ENCODE results near the gene RAB3C. TPM values are rescaled to one million over a fixed set of nuclear protein-coding genes. Genes with fewer than 3 reads are reported as not detected.

The RAB3C gene
- total and polyA plus RNA-seq, 2 donors (not counting 1 experiment from before 2014, with no cell fraction given): not detected

- no peaks in the 10 kb centered on the region for H3K9me3 ChIP-seq (ENCODE audit: control insufficient read depth, insufficient read depth, low read depth, low read length)
- no peak overlapping the region for H3K9ac ChIP-seq (ENCODE audit: insufficient read depth, low read length)
- no peak overlapping the region for H2AFZ ChIP-seq (ENCODE audit: low read length)
- no peaks in the 10 kb centered on the region for H3K36me3 ChIP-seq (ENCODE audit: control insufficient read depth, insufficient read depth, low read length)
- H3K79me2 ChIP-seq (ENCODE audit: control insufficient read depth, insufficient read depth, low read length): no peaks in the 10 kb centered on the region
- H4K20me1 ChIP-seq (ENCODE audit: control insufficient read depth, extremely low read depth, insufficient read depth, low read length): no peaks in the 10 kb centered on the region
- no peak overlapping the region for H3K4me3 ChIP-seq (replicated peaks in 1 of 4; ENCODE audit: control extremely low read depth in 1 of 4, insufficient read depth in 1 of 4, low read depth in 3 of 4, low read length in 4 of 4)
- no peak overlapping the region for H3K27ac ChIP-seq (ENCODE audit: insufficient read depth, low read length)
- TF ChIP-seq EZH2 (IDR thresholded peaks at IDR 0.05; ENCODE audit: low read length, missing control alignments): no peak
- no peak for TF ChIP-seq CTCF (conservative IDR thresholded peaks at IDR 0.05 in 1 of 2, IDR thresholded peaks at IDR 0.05 in 1 of 2; ENCODE audit: low read depth in 1 of 2, low read length in 2 of 2)
- H3K4me1 ChIP-seq (ENCODE audit: control insufficient read depth, extremely low read depth, insufficient read depth, low read length): peaks cover 3% of the 10 kb centered on the region
- H3K4me2 ChIP-seq (ENCODE audit: extremely low read depth, insufficient read depth, low read length): no peak overlapping the region
- no peaks in the 10 kb centered on the region for H3K27me3 ChIP-seq (ENCODE audit: control insufficient read depth, insufficient read depth, low read length)
- no peak for DNase-seq (ENCODE audit: low read depth in 2 of 2)
Observed at GRCh38 chr5:58890701-58891085, 307.8 kb downstream of the RAB3C start.

GRCh38 chr5:58891086-58891970 is 308.5 kb downstream of the RAB3C start:
- H3K4me1 ChIP-seq (ENCODE audit: control insufficient read depth, extremely low read depth, insufficient read depth, low read length): peaks cover 3% of the 10 kb centered on the region
- H3K9ac ChIP-seq (ENCODE audit: insufficient read depth, low read length): peak overlapping the region; percentile 57
- TF ChIP-seq CTCF (conservative IDR thresholded peaks at IDR 0.05 in 1 of 2, IDR thresholded peaks at IDR 0.05 in 1 of 2; ENCODE audit: low read depth in 1 of 2, low read length in 2 of 2) (peak; percentile 70 to 71), EZH2 (IDR thresholded peaks at IDR 0.05; ENCODE audit: low read length, missing control alignments) (no peak)
- H3K4me3 ChIP-seq (replicated peaks in 1 of 4; ENCODE audit: control extremely low read depth in 1 of 4, insufficient read depth in 1 of 4, low read depth in 3 of 4, low read length in 4 of 4): peak overlapping the region in 2 of 4 experiments; percentile 8 to 40
- H3K4me2 ChIP-seq (ENCODE audit: extremely low read depth, insufficient read depth, low read length): peak overlapping the region; percentile 55
- H2AFZ ChIP-seq (ENCODE audit: low read length): peak overlapping the region; percentile 57
- H4K20me1 ChIP-seq (ENCODE audit: control insufficient read depth, extremely low read depth, insufficient read depth, low read length): no peaks in the 10 kb centered on the region
- H3K79me2 ChIP-seq (ENCODE audit: control insufficient read depth, insufficient read depth, low read length): no peaks in the 10 kb centered on the region
- H3K27ac ChIP-seq (ENCODE audit: insufficient read depth, low read length): peak overlapping the region; percentile 38
- no peaks in the 10 kb centered on the region for H3K36me3 ChIP-seq (ENCODE audit: control insufficient read depth, insufficient read depth, low read length)
- no peaks in the 10 kb centered on the region for H3K9me3 ChIP-seq (ENCODE audit: control insufficient read depth, insufficient read depth, low read depth, low read length)
- H3K27me3 ChIP-seq (ENCODE audit: control insufficient read depth, insufficient read depth, low read length): no peaks in the 10 kb centered on the region
- DNase-seq (ENCODE audit: low read depth in 2 of 2): peak; percentile 83 to 94

- no peaks in the 10 kb centered on the region for H4K20me1 ChIP-seq (ENCODE audit: control insufficient read depth, extremely low read depth, insufficient read depth, low read length)
- TF ChIP-seq CTCF (conservative IDR thresholded peaks at IDR 0.05 in 1 of 2, IDR thresholded peaks at IDR 0.05 in 1 of 2; ENCODE audit: low read depth in 1 of 2, low read length in 2 of 2): no peak
- no peak for TF ChIP-seq EZH2 (IDR thresholded peaks at IDR 0.05; ENCODE audit: low read length, missing control alignments)
- H3K4me2 ChIP-seq (ENCODE audit: extremely low read depth, insufficient read depth, low read length): peak overlapping the region; percentile 48
- no peaks in the 10 kb centered on the region for H3K9me3 ChIP-seq (ENCODE audit: control insufficient read depth, insufficient read depth, low read depth, low read length)
- no peak overlapping the region for H2AFZ ChIP-seq (ENCODE audit: low read length)
- no peaks in the 10 kb centered on the region for H3K27me3 ChIP-seq (ENCODE audit: control insufficient read depth, insufficient read depth, low read length)
- no peak overlapping the region for H3K9ac ChIP-seq (ENCODE audit: insufficient read depth, low read length)
- peaks cover 3% of the 10 kb centered on the region for H3K4me1 ChIP-seq (ENCODE audit: control insufficient read depth, extremely low read depth, insufficient read depth, low read length)
- peak overlapping the region; percentile 38 for H3K27ac ChIP-seq (ENCODE audit: insufficient read depth, low read length)
- peak overlapping the region in 1 of 4 experiments; percentile 23 for H3K4me3 ChIP-seq (replicated peaks in 1 of 4; ENCODE audit: control extremely low read depth in 1 of 4, insufficient read depth in 1 of 4, low read depth in 3 of 4, low read length in 4 of 4)
- H3K36me3 ChIP-seq (ENCODE audit: control insufficient read depth, insufficient read depth, low read length): no peaks in the 10 kb centered on the region
- DNase-seq (ENCODE audit: low read depth in 2 of 2): no peak
- no peaks in the 10 kb centered on the region for H3K79me2 ChIP-seq (ENCODE audit: control insufficient read depth, insufficient read depth, low read length)
Observed at GRCh38 chr5:58891971-58892343, 309.1 kb downstream of the RAB3C start.
